Activated T-helper 1 cell treated with anti-CD3 and anti-CD28 coated beads, Interleukin-12 subunit alpha, Interleukin-12 subunit beta, Interleukin-2, Interleukin-4 antibody, amounts not matched to agents 30 ng/mL and 10 ng/mL and 1 ng/mL, durations not matched to agents 14 hours and 24 hours and 36 hours (primary cell): Measurements from ENCODE around the gene PDE9A. TPM values are rescaled to one million over a fixed set of nuclear protein-coding genes. Genes with fewer than 3 reads are reported as not detected.
"Not testable (repeated sequence)": the region's sequence is repeated elsewhere in the genome, so short reads cannot be mapped to it uniquely, and the experiment has no call there.

ENCODE experiments used
- DNase-seq: peaks from one replicate; pipeline ENCODE4 v3.0.0; 2021; ENCODE audit warnings: low spot score
- H3K27ac Mint-ChIP-seq: one replicate; pipeline ENCODE4 v1.8.0; 2021; ENCODE audit warnings: mild to moderate bottlenecking, mixed read lengths
- H3K27me3 Mint-ChIP-seq: one replicate; pipeline ENCODE4 v1.8.0; 2022; ENCODE audit warnings: mild to moderate bottlenecking, moderate library complexity, mixed read lengths; ENCODE audit not compliant: insufficient read depth
- H3K36me3 Mint-ChIP-seq: one replicate; pipeline ENCODE4 v1.8.0; 2021; ENCODE audit warnings: low read depth, mixed read lengths
- H3K4me1 Mint-ChIP-seq: one replicate; pipeline ENCODE4 v1.8.0; 2021; ENCODE audit warnings: low read depth, mixed read lengths
- H3K4me3 Mint-ChIP-seq: one replicate; pipeline ENCODE4 v1.8.0; 2021; ENCODE audit warnings: mild to moderate bottlenecking, moderate library complexity, mixed read lengths
- H3K9me3 Mint-ChIP-seq: one replicate; pipeline ENCODE4 v1.8.0; 2021; ENCODE audit warnings: mixed read lengths
- intact Hi-C: fragments of 100-400 bp; cut with micrococcal nuclease; formaldehyde crosslinking; loops from one replicate; pipeline ENCODE4 v1.15.1; 2024
- total RNA-seq: library from RNA; stranded (reverse); gene quantifications from 2 replicates; pipeline ENCODE4 v1.2.3, GENCODE V29; 2022

Gene PDE9A
- 9.6 and 9.7 TPM in 2 replicates for total RNA-seq

DNA sequence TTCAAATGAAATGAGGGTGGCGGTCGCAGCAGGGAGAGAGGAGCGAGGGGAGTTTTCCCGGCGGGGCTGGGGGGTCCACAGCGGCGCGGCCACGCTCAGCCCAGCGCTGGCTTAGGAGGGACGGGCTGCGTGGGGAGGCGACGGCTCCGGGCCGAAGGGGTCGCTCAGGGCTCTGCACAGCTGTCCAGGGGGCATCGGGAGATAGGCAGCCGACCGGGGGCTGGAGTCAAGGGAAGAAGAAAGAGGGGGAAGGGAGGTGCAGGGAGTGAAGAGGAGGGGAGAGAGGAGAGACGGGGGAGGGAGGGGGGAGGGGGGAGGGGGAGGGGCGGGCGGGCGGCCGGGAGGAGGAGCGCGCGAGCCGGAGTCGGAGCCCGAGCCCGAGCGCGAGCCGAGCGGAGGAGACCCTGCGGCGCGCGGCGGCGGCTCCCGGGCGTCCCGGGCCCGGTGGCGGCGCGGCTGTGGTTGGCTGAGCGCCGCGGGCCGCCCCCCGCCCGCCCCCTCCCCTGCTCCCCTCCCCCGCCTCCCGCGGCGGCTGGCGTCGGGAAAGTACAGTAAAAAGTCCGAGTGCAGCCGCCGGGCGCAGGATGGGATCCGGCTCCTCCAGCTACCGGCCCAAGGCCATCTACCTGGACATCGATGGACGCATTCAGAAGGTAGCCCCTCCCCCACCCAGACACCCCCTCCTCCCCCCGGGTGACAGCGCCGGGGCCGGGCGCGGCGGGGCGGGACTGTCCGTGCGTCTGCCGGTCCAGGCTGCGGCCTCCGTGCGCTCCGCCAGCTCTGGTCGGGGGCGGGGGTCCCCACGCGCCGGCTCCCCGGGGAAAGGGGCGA lies at the start of gene PDE9A:
TSS of gene PDE9A (plus strand) at position 391 of the 831 bp plus-strand sequence. CDS start at position 585, 194 bp downstream.
- DNase-seq: no peak
- Mint-ChIP-seq H3K36me3 (no peaks in the 10 kb centered on the region), H3K4me3 (peak within 1 kb of the TSS; percentile 82), H3K27ac (no peak within 1 kb of the TSS), H3K27me3 (peaks cover 37% of the 10 kb centered on the region), H3K9me3 (no peaks in the 10 kb centered on the region), H3K4me1 (peaks cover 10% of the 10 kb centered on the region)
- intact Hi-C loops: loop anchor here (1.0 kb wide), 1 partner anchor 31 kb away; no protein-coding TSS in a partner anchor

GRCh38 chr21:42607102-42607501 lies 46.3 kb upstream of the PDE9A start:
- peaks cover 3% of the 10 kb centered on the region for H3K36me3 Mint-ChIP-seq
- intact Hi-C loops: no loop called here
- H3K27ac Mint-ChIP-seq: no peak overlapping the region
- H3K4me3 Mint-ChIP-seq: no peak overlapping the region
- H3K27me3 Mint-ChIP-seq: peaks cover 5% of the 10 kb centered on the region
- peaks cover 35% of the 10 kb centered on the region for H3K9me3 Mint-ChIP-seq
- H3K4me1 Mint-ChIP-seq: peaks cover 12% of the 10 kb centered on the region
- DNase-seq: no peak

DNA sequence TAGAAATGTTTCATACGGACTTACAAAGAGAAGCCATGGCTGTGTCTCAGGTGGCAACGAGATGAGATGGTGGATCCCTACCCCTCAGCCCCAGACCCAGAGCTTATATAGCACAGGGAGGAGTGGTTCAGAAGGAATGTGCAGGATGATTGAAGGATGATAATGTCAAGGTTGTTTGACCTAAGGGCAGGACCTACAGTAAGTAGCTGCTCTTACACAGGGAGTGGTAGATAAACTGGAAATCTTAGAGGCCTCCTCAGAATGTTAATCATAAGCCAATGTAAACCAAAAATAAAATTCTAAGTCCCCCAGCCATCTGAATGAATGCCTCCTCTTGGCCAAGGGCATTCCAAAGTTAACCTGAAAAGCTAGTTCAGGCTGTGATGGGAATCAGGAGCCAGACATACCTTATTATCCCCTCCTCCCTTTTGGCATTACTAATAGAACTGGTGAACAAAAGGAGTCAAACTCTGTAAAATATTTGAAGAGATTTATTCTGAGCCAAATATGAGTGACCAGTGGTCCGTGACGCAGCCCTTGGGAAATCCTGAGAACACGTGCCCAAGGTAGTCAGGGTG lies 45.8 kb upstream of the PDE9A start:
- intact Hi-C loops: no loop called here
- H3K27ac Mint-ChIP-seq: no peak overlapping the region
- H3K4me3 Mint-ChIP-seq: no peak overlapping the region
- peaks cover 12% of the 10 kb centered on the region for H3K4me1 Mint-ChIP-seq
- peaks cover 40% of the 10 kb centered on the region for H3K9me3 Mint-ChIP-seq
- DNase-seq: no peak
- H3K27me3 Mint-ChIP-seq: peaks cover 5% of the 10 kb centered on the region
- H3K36me3 Mint-ChIP-seq: peaks cover 5% of the 10 kb centered on the region

DNA sequence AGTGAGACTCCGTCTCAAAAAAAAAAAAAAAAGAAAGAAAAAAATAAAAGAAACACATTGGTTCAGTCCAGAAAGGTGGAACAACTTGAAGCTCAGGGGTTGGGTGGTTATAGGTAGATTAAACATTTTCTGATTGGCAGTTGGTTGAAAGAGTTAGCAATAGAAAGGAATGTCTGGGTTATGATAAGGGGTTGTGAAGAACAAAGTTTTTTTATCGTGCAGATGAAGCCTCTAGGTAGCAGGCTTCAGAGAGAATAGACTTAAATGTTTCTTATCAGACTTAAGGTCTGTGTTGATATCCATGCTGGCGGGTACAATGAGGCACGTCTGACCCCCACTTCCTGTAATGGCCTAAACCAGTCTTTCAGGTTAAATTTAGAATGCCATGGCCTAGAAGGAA lies 45.0 kb upstream of the PDE9A start:
- H3K4me1 Mint-ChIP-seq: peaks cover 12% of the 10 kb centered on the region
- H3K4me3 Mint-ChIP-seq: no peak overlapping the region
- H3K36me3 Mint-ChIP-seq: peaks cover 5% of the 10 kb centered on the region
- no peak for DNase-seq
- H3K9me3 Mint-ChIP-seq: peaks cover 42% of the 10 kb centered on the region
- no peak overlapping the region for H3K27ac Mint-ChIP-seq
- H3K27me3 Mint-ChIP-seq: peaks cover 8% of the 10 kb centered on the region
- intact Hi-C loops: no loop called here

- peak; percentile 45 for DNase-seq
- Mint-ChIP-seq H3K36me3 (peaks cover 4% of the 10 kb centered on the region), H3K4me1 (peaks cover 12% of the 10 kb centered on the region), H3K9me3 (peaks cover 32% of the 10 kb centered on the region), H3K4me3 (no peak overlapping the region), H3K27ac (no peak overlapping the region), H3K27me3 (peaks cover 10% of the 10 kb centered on the region)
- intact Hi-C loops: loop anchor here (1.0 kb wide), 1 partner anchor 74 kb away; no protein-coding TSS in a partner anchor
These were observed 43.6 kb upstream of the PDE9A start for GRCh38 chr21:42609811-42610210.

DNA sequence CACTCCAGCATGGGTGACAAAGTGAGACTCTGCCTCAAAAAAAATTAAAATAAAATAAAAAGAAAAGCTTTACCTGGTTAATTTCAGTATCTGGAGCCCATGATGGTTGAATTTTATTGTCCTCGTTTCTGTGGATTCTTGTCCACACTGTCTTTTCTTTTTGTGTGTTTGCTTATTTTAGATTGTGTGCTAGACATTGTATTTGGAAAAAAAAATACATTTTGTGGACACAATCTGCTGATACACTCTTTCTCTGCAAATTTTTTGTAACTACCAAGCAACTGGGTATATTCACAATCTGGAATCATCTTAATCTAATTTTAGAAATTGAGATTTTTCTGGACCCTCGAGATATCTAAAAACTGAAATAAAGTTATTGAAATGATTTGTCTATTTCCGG lies 41.6 kb upstream of the PDE9A start:
- Mint-ChIP-seq H3K4me3 (no peak overlapping the region), H3K9me3 (peaks cover 17% of the 10 kb centered on the region), H3K27me3 (peaks cover 6% of the 10 kb centered on the region), H3K4me1 (peaks cover 12% of the 10 kb centered on the region), H3K36me3 (peaks cover 2% of the 10 kb centered on the region), H3K27ac (no peak overlapping the region)
- DNase-seq: no peak
- intact Hi-C loops: no loop called here

DNA sequence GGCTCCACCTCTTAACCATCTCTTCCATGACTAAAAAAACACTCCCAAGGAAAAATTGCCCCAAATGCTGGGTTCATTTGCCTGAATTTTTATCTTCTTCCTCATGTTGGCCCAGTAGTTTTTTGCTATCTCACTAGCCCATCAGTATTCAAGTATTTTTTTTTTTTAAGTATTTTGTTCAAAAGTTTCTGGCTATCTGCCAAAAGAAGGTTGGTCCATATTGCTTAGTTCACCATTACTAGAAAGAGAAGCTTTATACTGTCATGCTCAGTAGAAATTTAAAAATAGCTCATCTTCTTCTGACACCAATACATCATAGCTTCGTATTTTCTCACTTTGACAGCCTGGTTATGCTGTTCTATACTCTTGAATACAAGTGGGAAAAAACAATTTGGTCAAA lies 41.0 kb upstream of the PDE9A start:
- no peak for DNase-seq
- peaks cover 17% of the 10 kb centered on the region for H3K9me3 Mint-ChIP-seq
- H3K27me3 Mint-ChIP-seq: peaks cover 6% of the 10 kb centered on the region
- H3K4me1 Mint-ChIP-seq: peaks cover 12% of the 10 kb centered on the region
- H3K27ac Mint-ChIP-seq: no peak overlapping the region
- H3K4me3 Mint-ChIP-seq: no peak overlapping the region
- intact Hi-C loops: no loop called here
- H3K36me3 Mint-ChIP-seq: peaks cover 2% of the 10 kb centered on the region

DNA sequence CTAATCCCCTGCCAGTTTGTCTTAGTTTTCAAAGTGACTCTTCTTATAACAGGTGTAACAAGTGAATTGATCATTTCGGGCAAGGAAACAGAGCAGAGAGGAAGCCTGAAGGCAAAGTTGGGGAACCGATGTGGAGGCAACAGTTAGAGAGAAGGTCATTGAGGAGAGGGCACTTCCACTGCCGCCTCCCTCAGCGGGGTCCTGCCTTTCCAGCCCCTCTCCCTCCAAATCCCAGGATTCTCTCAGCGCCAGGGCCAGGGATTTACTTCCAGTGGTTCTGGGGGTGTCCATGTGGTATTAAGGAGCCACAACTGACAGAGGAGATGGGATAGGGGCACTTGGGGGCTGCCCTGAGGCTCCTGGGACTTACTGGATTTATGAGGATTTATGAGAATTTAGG lies 39.7 kb upstream of the PDE9A start:
- Mint-ChIP-seq H3K4me3 (no peak overlapping the region), H3K4me1 (peaks cover 12% of the 10 kb centered on the region), H3K36me3 (peaks cover 2% of the 10 kb centered on the region), H3K27me3 (peaks cover 14% of the 10 kb centered on the region), H3K9me3 (peaks cover 17% of the 10 kb centered on the region), H3K27ac (no peak overlapping the region)
- no peak for DNase-seq
- intact Hi-C loops: loop anchor here (1.0 to 2.0 kb wide), 2 partner anchors 21 to 266 kb away; partner anchors contain the start of gene WDR4

DNA sequence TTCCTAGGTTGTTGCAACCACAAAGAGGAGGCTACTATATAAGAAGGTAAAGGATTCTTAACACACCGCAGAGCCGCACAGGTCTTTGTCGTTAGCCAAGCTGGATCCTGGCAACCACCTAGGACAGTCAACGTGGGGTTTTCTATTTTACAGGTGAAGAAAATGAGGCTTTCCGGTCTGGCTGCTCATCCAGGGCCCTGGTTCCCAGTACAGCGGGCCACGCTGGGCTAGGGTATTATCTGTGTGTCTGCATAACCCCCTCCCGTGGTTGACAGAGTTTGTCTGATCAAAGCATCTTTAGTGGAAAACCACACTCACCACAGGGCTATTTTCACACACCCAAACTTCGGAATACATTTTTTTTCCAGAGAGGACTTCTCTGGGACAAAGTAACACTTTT lies 39.0 kb upstream of the PDE9A start:
- H3K36me3 Mint-ChIP-seq: peaks cover 2% of the 10 kb centered on the region
- intact Hi-C loops: loop anchor here (1.0 to 2.0 kb wide), 2 partner anchors 22 to 265 kb away; partner anchors contain the start of gene WDR4
- peaks cover 11% of the 10 kb centered on the region for H3K9me3 Mint-ChIP-seq
- peaks cover 16% of the 10 kb centered on the region for H3K27me3 Mint-ChIP-seq
- peak; percentile 55 for DNase-seq
- no peak overlapping the region for H3K4me3 Mint-ChIP-seq
- peak overlapping the region; percentile 41 for H3K27ac Mint-ChIP-seq
- peaks cover 5% of the 10 kb centered on the region for H3K4me1 Mint-ChIP-seq

- Mint-ChIP-seq H3K9me3 (peaks cover 10% of the 10 kb centered on the region), H3K36me3 (peaks cover 2% of the 10 kb centered on the region), H3K4me3 (no peak overlapping the region), H3K27ac (no peak overlapping the region), H3K4me1 (peaks cover under 1% of the 10 kb centered on the region), H3K27me3 (peaks cover 18% of the 10 kb centered on the region)
- intact Hi-C loops: loop anchor here (1.0 to 2.0 kb wide), 2 partner anchors 22 to 264 kb away; partner anchors contain the start of gene WDR4
- DNase-seq: peak; percentile 48
These were observed 38.5 kb upstream of the PDE9A start for GRCh38 chr21:42614811-42615351.

- Mint-ChIP-seq H3K27me3 (peaks cover 21% of the 10 kb centered on the region), H3K9me3 (peaks cover 10% of the 10 kb centered on the region)
- H3K4me1 Mint-ChIP-seq, H3K36me3 Mint-ChIP-seq, H3K4me3 Mint-ChIP-seq, H3K27ac Mint-ChIP-seq, DNase-seq: not testable (repeated sequence)
- intact Hi-C loops: loop anchor here (2.0 kb wide), 1 partner anchor 23 kb away; no protein-coding TSS in a partner anchor
These were observed 38.0 kb upstream of the PDE9A start for GRCh38 chr21:42615377-42615776.

- Mint-ChIP-seq H3K4me1 (no peaks in the 10 kb centered on the region), H3K4me3 (no peak overlapping the region), H3K36me3 (peaks cover 2% of the 10 kb centered on the region), H3K9me3 (peaks cover 10% of the 10 kb centered on the region), H3K27me3 (peaks cover 21% of the 10 kb centered on the region), H3K27ac (no peak overlapping the region)
- intact Hi-C loops: loop anchor here (2.0 kb wide), 1 partner anchor 23 kb away; no protein-coding TSS in a partner anchor
- no peak for DNase-seq
These were observed 37.5 kb upstream of the PDE9A start for GRCh38 chr21:42615924-42616323.

DNA sequence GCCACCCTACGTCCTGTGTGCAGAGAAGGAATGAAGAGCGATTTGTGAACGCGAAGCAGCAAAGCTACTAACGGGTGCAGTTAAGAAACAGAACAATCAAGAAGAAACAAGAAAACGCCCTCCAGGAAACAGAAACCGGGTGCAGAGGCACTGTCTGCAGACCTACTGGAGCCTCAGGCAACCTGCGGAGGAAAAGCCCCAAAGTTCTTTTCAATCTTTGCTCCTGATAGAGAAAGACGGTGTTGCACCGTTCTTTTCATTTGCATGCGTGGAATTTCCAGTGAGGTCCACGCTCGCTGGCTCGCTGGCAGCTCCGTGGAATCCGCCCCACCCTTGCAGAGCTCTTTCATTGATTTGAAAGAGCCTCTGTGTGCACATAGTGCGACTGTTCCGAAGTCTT lies 37.0 kb upstream of the PDE9A start:
- DNase-seq: peak; percentile 18
- intact Hi-C loops: no loop called here
- Mint-ChIP-seq H3K9me3 (peaks cover 10% of the 10 kb centered on the region), H3K27ac (no peak overlapping the region), H3K4me1 (no peaks in the 10 kb centered on the region), H3K36me3 (peaks cover 2% of the 10 kb centered on the region), H3K4me3 (no peak overlapping the region), H3K27me3 (peaks cover 21% of the 10 kb centered on the region)
